GM21825 (cell line): ENCODE results near the gene SMAD6.

Experiments
- ATAC-seq: cut with Tn5 transposase; IDR thresholded peaks from one replicate; pipeline ENCODE4 v1.9.1; 2021; ENCODE audit warnings: mild to moderate bottlenecking, moderate library complexity; ENCODE audit not compliant: unreplicated experiment

Gene SMAD6

GRCh38 chr15:66738595-66738994 lies 36.6 kb downstream of the SMAD6 start:
- no peak for ATAC-seq

GRCh38 chr15:66739287-66739686 lies 37.3 kb downstream of the SMAD6 start:
- no peak for ATAC-seq

- ATAC-seq: no peak
Observed at GRCh38 chr15:66740802-66741201, 38.8 kb downstream of the SMAD6 start.

- no peak for ATAC-seq
Observed at GRCh38 chr15:66741646-66742045, 39.6 kb downstream of the SMAD6 start.

GRCh38 chr15:66742286-66742685 lies 40.2 kb downstream of the SMAD6 start:
- ATAC-seq: no peak

GRCh38 chr15:66743204-66743603 lies 41.2 kb downstream of the SMAD6 start:
- no peak for ATAC-seq

- ATAC-seq: no peak
Observed at GRCh38 chr15:66743703-66744536, 41.9 kb downstream of the SMAD6 start.

- ATAC-seq: no peak
Observed at GRCh38 chr15:66744610-66745279, 42.7 kb downstream of the SMAD6 start.

- ATAC-seq: no peak
Observed at GRCh38 chr15:66745530-66746230, 43.6 kb downstream of the SMAD6 start.

- ATAC-seq: no peak
Observed at GRCh38 chr15:66746231-66746605, 44.2 kb downstream of the SMAD6 start.

GRCh38 chr15:66747223-66747622 lies 45.2 kb downstream of the SMAD6 start:
- no peak for ATAC-seq

- no peak for ATAC-seq
Observed at GRCh38 chr15:66747886-66748707, 46.1 kb downstream of the SMAD6 start.

GRCh38 chr15:66748708-66749035 lies 46.6 kb downstream of the SMAD6 start:
- no peak for ATAC-seq

GRCh38 chr15:66749841-66750575 lies 48.0 kb downstream of the SMAD6 start:
- no peak for ATAC-seq

- no peak for ATAC-seq
Observed at GRCh38 chr15:66750609-66751008, 48.6 kb downstream of the SMAD6 start.

GRCh38 chr15:66751579-66751978 lies 49.5 kb downstream of the SMAD6 start:
- ATAC-seq: no peak

GRCh38 chr15:66752078-66752477 lies 50.0 kb downstream of the SMAD6 start:
- ATAC-seq: no peak

- ATAC-seq: no peak
Observed at GRCh38 chr15:66753687-66754377, 51.8 kb downstream of the SMAD6 start.

- ATAC-seq: no peak
Observed at GRCh38 chr15:66754789-66755188, 52.8 kb downstream of the SMAD6 start.
